Neural cell (in vitro differentiated cells): ENCODE results near the gene LCOR.

Source experiments
- POLR2AphosphoS5 ChIP-seq: IDR thresholded peaks from 2 replicates; pipeline ENCODE4 v1.6.1; 2012
- TAF1 ChIP-seq: IDR thresholded peaks from 2 replicates; pipeline ENCODE4 v1.6.1; 2012; ENCODE audit warnings: low read depth
- TF ChIP-seq, protein P1 (sequence below): fragments of 450-650 bp; IDR thresholded peaks from 2 replicates; pipeline ENCODE4 v1.5.1; 2014; ENCODE audit warnings: antibody characterized with exemption, mild to moderate bottlenecking, moderate library complexity; ENCODE audit not compliant: poor library complexity, severe bottlenecking

GRCh38 chr10:96889415-96890171 lies 57.5 kb downstream of the LCOR start:
- TF ChIP-seq, protein P1, sequence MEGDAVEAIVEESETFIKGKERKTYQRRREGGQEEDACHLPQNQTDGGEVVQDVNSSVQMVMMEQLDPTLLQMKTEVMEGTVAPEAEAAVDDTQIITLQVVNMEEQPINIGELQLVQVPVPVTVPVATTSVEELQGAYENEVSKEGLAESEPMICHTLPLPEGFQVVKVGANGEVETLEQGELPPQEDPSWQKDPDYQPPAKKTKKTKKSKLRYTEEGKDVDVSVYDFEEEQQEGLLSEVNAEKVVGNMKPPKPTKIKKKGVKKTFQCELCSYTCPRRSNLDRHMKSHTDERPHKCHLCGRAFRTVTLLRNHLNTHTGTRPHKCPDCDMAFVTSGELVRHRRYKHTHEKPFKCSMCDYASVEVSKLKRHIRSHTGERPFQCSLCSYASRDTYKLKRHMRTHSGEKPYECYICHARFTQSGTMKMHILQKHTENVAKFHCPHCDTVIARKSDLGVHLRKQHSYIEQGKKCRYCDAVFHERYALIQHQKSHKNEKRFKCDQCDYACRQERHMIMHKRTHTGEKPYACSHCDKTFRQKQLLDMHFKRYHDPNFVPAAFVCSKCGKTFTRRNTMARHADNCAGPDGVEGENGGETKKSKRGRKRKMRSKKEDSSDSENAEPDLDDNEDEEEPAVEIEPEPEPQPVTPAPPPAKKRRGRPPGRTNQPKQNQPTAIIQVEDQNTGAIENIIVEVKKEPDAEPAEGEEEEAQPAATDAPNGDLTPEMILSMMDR: no peak
- TF ChIP-seq TAF1 (no peak), POLR2AphosphoS5 (no peak)
